Endothelial cell of umbilical vein (primary cell): Measurements from ENCODE around the gene ARMH4. TPM values are rescaled to one million over a fixed set of nuclear protein-coding genes. Genes with fewer than 3 reads are reported as not detected.

Experiments used
- BruUV-seq: library from RNA; stranded (reverse); fragments of 400-500 nt; replicated peaks from 2 replicates; lab custom pipeline; 2021; lab: Mats Ljungman, UMichigan
- CTCF ChIA-PET: fragments of 300-600, 350-600 bp; sonication (Branson Sonifier 250); formaldehyde crosslinking; loops from one replicate; lab custom pipeline; 2021; ENCODE audit warnings: antibody characterized with exemption, inconsistent platforms; lab: Charles Lee
- POLR2A ChIA-PET: fragments of 300-600, 350-600 bp; sonication (Branson Sonifier 250); formaldehyde crosslinking; loops from one replicate; lab custom pipeline; 2021; ENCODE audit warnings: antibody characterized with exemption, inconsistent platforms; lab: Charles Lee
- DNase-seq: peaks from one replicate; pipeline ENCODE4 v3.0.0-alpha.2; 2011; ENCODE audit warnings: low read depth, low spot score
- FAIRE-seq: peaks from 2 replicates; lab custom pipeline; 2011; peaks lifted over from hg19 to GRCh38; lab: Jason Lieb, UNC
- H2AFZ ChIP-seq: 2 replicates; pipeline ENCODE4 v1.6.0; 2012; ENCODE audit warnings: low read depth, low read length, control low read depth, inconsistent platforms
- H3K27ac ChIP-seq: 2 replicates; pipeline ENCODE4 v1.5.1; 2011; ENCODE audit warnings: low read depth, mild to moderate bottlenecking, control low read depth, low read length, moderate library complexity; ENCODE audit not compliant: insufficient read depth
- H3K27me3 ChIP-seq, 2 experiments: 2 replicates each; pipeline versions ENCODE4 v1.6.0 to v1.6.1; 2011; ENCODE audit warnings: low read length in 2 of 2, mixed read lengths in 1 of 2; ENCODE audit not compliant: control insufficient read depth in 2 of 2, insufficient read depth in 2 of 2
- H3K36me3 ChIP-seq, 2 experiments: 2 replicates in 1 of 2; 3 replicates in 1 of 2; pipeline ENCODE4 v1.5.1; 2011; ENCODE audit warnings: low read length in 2 of 2, mild to moderate bottlenecking in 1 of 2, moderate library complexity in 1 of 2; ENCODE audit not compliant: control insufficient read depth in 2 of 2, insufficient read depth in 2 of 2; ENCODE audit errors: extremely low read depth in 1 of 2
- H3K4me1 ChIP-seq: 3 replicates; pipeline ENCODE4 v1.5.1; 2011; ENCODE audit warnings: mild to moderate bottlenecking, low read length; ENCODE audit not compliant: control insufficient read depth, insufficient read depth; ENCODE audit errors: extremely low read depth
- H3K4me2 ChIP-seq: 2 replicates; pipeline ENCODE4 v1.6.1; 2011; ENCODE audit warnings: low read length, control low read depth, mixed read lengths; ENCODE audit not compliant: insufficient read depth
- H3K4me3 ChIP-seq, 3 experiments: fragments of 200-600 bp in 1 of 3; sonication (generic), shearing (Covaris generic) in 1 of 3; replicated peaks in 1 of 3; 2 replicates each; pipeline ENCODE4 v1.5.1; 2011 to 2016; ENCODE audit warnings: control low read depth in 3 of 3, low read length in 3 of 3, mild to moderate bottlenecking in 2 of 3, inconsistent platforms in 1 of 3, low read depth in 1 of 3, moderate library complexity in 1 of 3; ENCODE audit not compliant: insufficient read depth in 1 of 3
- H3K79me2 ChIP-seq: 2 replicates; pipeline ENCODE4 v1.6.0; 2012; ENCODE audit warnings: low read length, inconsistent platforms; ENCODE audit not compliant: control insufficient read depth, insufficient read depth
- H3K9ac ChIP-seq: replicated peaks from 2 replicates; pipeline ENCODE3; 2011; ENCODE audit warnings: low read length, control low read depth; ENCODE audit not compliant: insufficient read depth; ENCODE audit errors: extremely low read depth
- H3K9me1 ChIP-seq: replicated peaks from 3 replicates; pipeline ENCODE4 v1.6.0; 2011; ENCODE audit warnings: mild to moderate bottlenecking, low read length; ENCODE audit not compliant: control insufficient read depth, insufficient read depth; ENCODE audit errors: extremely low read depth
- H3K9me3 ChIP-seq: replicated peaks from 2 replicates; pipeline ENCODE4 v1.5.1; 2012; ENCODE audit warnings: low read length, inconsistent platforms; ENCODE audit not compliant: control insufficient read depth, insufficient read depth
- H4K20me1 ChIP-seq: replicated peaks from 2 replicates; pipeline ENCODE3; 2011; ENCODE audit warnings: mild to moderate bottlenecking, low read length; ENCODE audit not compliant: control insufficient read depth, insufficient read depth; ENCODE audit errors: extremely low read depth
- EZH2 ChIP-seq: IDR thresholded peaks from 2 replicates; pipeline ENCODE4 v1.6.1; 2012; ENCODE audit warnings: borderline replicate concordance, low read depth, mild to moderate bottlenecking, moderate library complexity, low read length, inconsistent platforms; ENCODE audit not compliant: severe bottlenecking
- FOS ChIP-seq: IDR thresholded peaks from 2 replicates; pipeline ENCODE4 v1.6.1; 2011; ENCODE audit warnings: mild to moderate bottlenecking, low read length, moderate library complexity, borderline replicate concordance; ENCODE audit not compliant: insufficient read depth
- GATA2 ChIP-seq: IDR thresholded peaks from 2 replicates; pipeline ENCODE4 v1.7.0; 2011; ENCODE audit warnings: low read depth, mild to moderate bottlenecking, moderate library complexity, mixed read lengths, low read length; ENCODE audit not compliant: insufficient read length, insufficient read depth
- JUN ChIP-seq: IDR thresholded peaks from 2 replicates; pipeline ENCODE4 v1.6.1; 2011; ENCODE audit warnings: borderline replicate concordance, low read depth; ENCODE audit not compliant: insufficient read length, insufficient read depth
- MYC ChIP-seq: IDR thresholded peaks from one replicate; pipeline ENCODE4 v1.6.1; 2011; ENCODE audit warnings: mild to moderate bottlenecking, low read depth, low read length
- POLR2A ChIP-seq: IDR thresholded peaks from 2 replicates; pipeline ENCODE4 v1.6.1; 2012; ENCODE audit warnings: low read depth, mild to moderate bottlenecking, control low read depth, low read length
- POLR2AphosphoS5 ChIP-seq: IDR thresholded peaks from 2 replicates; pipeline ENCODE4 v1.6.1; 2012; ENCODE audit warnings: low read depth, mild to moderate bottlenecking, control low read depth, low read length, moderate library complexity; ENCODE audit not compliant: insufficient read depth
- dilution Hi-C: fragments of 300-500 bp; cut with MboI; formaldehyde crosslinking; loops from one replicate; pipeline ENCODE4 v1.15.0; 2019; ENCODE audit warnings: low sequenced_read_pairs; ENCODE audit not compliant: extremely low pct_ligation_motif_present
- intact Hi-C: fragments of 100-400 bp; cut with micrococcal nuclease; formaldehyde crosslinking; loops from one replicate; pipeline ENCODE4 v1.10.0; 2022
- polyA plus RNA-seq, 4 experiments: library from polyadenylated mRNA; depleted of rRNA in 3 of 4; stranded (reverse) in 3 of 4; unstranded in 1 of 4; fragments of >200 nt; gene quantifications; 2 replicates each; pipeline versions ENCODE4 v1.2.1 to v1.2.3, GENCODE V29; 2011 to 2012; ENCODE audit warnings: missing spikeins in 1 of 4
- total RNA-seq: library from RNA; stranded (reverse); gene quantifications from 2 replicates; pipeline ENCODE4 v1.2.3, GENCODE V29; 2021
- TF ChIP-seq, protein P1 (sequence below), 2 donors: IDR thresholded peaks; 1 replicate in 1 of 2; 2 replicates in 1 of 2; pipeline ENCODE4 v1.5.1; 2011; ENCODE audit warnings: low read length in 2 of 2, mild to moderate bottlenecking in 2 of 2, moderate library complexity in 2 of 2, control low read depth in 1 of 2, inconsistent platforms in 1 of 2, low read depth in 1 of 2; ENCODE audit not compliant: insufficient read depth in 1 of 2; ENCODE audit errors: extremely low read depth in 1 of 2
- TF ChIP-seq, protein P2 (sequence below): IDR thresholded peaks from 2 replicates; pipeline ENCODE4 v1.6.1; 2011; ENCODE audit not compliant: insufficient read depth, insufficient read length

ARMH4 gene
- total and polyA plus RNA-seq, 2 donors (not counting 3 experiments of a cell fraction or from before 2014, with no cell fraction given): 1.1 to 3.0 TPM

DNA sequence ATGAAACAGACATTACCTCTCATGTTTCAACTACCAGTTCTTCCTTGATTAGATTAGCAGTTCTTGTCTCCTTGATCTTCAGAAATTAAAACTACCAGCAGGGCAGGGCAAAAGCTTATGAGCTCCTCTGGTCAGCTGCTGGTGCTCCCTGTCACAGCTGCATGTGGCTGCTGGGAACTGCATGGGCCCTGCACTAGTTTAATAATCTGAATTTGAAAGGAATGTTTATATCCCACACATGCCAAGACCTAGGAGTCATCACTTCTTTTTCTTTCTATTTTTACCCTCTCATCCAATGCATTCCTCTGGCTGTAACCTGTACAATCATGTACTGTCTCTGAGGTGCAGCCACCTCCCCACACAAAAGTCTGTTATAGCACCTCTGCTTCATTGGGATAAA, 73.9 kb downstream of the ARMH4 start:
- POLR2A ChIA-PET: no interaction called here
- Histone ChIP-seq H3K9me1 (no peaks in the 10 kb centered on the region), H3K4me3 (no peak overlapping the region), H3K4me2 (no peak overlapping the region), H3K4me1 (peaks cover 12% of the 10 kb centered on the region), H2AFZ (no peak overlapping the region), H3K27ac (no peak overlapping the region), H3K79me2 (no peaks in the 10 kb centered on the region), H3K36me3 (no peaks in the 10 kb centered on the region), H3K9me3 (no peaks in the 10 kb centered on the region), H4K20me1 (no peaks in the 10 kb centered on the region), H3K9ac (no peak overlapping the region), H3K27me3 (peaks cover 8 to 10% of the 10 kb centered on the region in 2 experiments)
- CTCF ChIA-PET: no interaction called here
- DNase-seq: no peak
- intact Hi-C loops (loop anchor here (10.0 kb wide), 1 partner anchor 683 kb away; the partner anchor contains the start of gene NAA30), dilution Hi-C loops (no loop called here)
- TF ChIP-seq, protein P1, sequence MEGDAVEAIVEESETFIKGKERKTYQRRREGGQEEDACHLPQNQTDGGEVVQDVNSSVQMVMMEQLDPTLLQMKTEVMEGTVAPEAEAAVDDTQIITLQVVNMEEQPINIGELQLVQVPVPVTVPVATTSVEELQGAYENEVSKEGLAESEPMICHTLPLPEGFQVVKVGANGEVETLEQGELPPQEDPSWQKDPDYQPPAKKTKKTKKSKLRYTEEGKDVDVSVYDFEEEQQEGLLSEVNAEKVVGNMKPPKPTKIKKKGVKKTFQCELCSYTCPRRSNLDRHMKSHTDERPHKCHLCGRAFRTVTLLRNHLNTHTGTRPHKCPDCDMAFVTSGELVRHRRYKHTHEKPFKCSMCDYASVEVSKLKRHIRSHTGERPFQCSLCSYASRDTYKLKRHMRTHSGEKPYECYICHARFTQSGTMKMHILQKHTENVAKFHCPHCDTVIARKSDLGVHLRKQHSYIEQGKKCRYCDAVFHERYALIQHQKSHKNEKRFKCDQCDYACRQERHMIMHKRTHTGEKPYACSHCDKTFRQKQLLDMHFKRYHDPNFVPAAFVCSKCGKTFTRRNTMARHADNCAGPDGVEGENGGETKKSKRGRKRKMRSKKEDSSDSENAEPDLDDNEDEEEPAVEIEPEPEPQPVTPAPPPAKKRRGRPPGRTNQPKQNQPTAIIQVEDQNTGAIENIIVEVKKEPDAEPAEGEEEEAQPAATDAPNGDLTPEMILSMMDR (IDR thresholded peaks at IDR 0.05; ENCODE audit: extremely low read depth in 1 of 2, insufficient read depth in 1 of 2, low read depth in 1 of 2, low read length in 2 of 2): no peak
- TF ChIP-seq GATA2 (no peak), POLR2AphosphoS5 (no peak), JUN (no peak), FOS (no peak), POLR2A (no peak), EZH2 (no peak), MYC (no peak)
- TF ChIP-seq, protein P2, sequence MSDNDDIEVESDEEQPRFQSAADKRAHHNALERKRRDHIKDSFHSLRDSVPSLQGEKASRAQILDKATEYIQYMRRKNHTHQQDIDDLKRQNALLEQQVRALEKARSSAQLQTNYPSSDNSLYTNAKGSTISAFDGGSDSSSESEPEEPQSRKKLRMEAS: no peak
- BruUV-seq: no TSS peak
- no peak for FAIRE-seq
